Stimulated activated naive B cell treated with anti-CD40 and anti-IgM and Interleukin-4, amounts not matched to agents 10 μg/mL and 1 μg/mL and 100 μg/mL, for 72 hours (primary cell): ENCODE measurements around the gene AK3.
"Not testable (repeated sequence)": the region's sequence is repeated elsewhere in the genome, so short reads cannot be mapped to it uniquely, and the experiment has no call there.

ENCODE experiments used
- ATAC-seq, 2 donors: fragments of 150-1000 bp; cut with Tn5 transposase; replicated peaks; 2 replicates each; pipeline ENCODE4 v1.10.0; 2021; ENCODE audit warnings: moderate library complexity in 1 of 2
- DNase-seq: peaks from one replicate; pipeline ENCODE4 v3.0.0; 2021
- H3K27ac Mint-ChIP-seq: one replicate; pipeline ENCODE4 v1.8.0; 2022; ENCODE audit warnings: mild to moderate bottlenecking, mixed read lengths
- H3K27me3 Mint-ChIP-seq, 2 donors: one replicate each; pipeline ENCODE4 v1.8.0; 2022; ENCODE audit warnings: mixed read lengths in 2 of 2
- H3K36me3 Mint-ChIP-seq, 2 donors: one replicate each; pipeline ENCODE4 v1.8.0; 2022; ENCODE audit warnings: mixed read lengths in 2 of 2, mild to moderate bottlenecking in 1 of 2
- H3K4me1 Mint-ChIP-seq, 2 donors: one replicate each; pipeline ENCODE4 v1.8.0; 2022; ENCODE audit warnings: mixed read lengths in 2 of 2, mild to moderate bottlenecking in 1 of 2
- H3K4me3 Mint-ChIP-seq, 2 donors: one replicate each; pipeline ENCODE4 v1.8.0; 2022; ENCODE audit warnings: mild to moderate bottlenecking in 2 of 2, mixed read lengths in 2 of 2, moderate library complexity in 1 of 2
- H3K9me3 Mint-ChIP-seq, 2 donors: one replicate each; pipeline ENCODE4 v1.8.0; 2022; ENCODE audit warnings: mixed read lengths in 2 of 2, mild to moderate bottlenecking in 1 of 2

AK3 gene

DNA sequence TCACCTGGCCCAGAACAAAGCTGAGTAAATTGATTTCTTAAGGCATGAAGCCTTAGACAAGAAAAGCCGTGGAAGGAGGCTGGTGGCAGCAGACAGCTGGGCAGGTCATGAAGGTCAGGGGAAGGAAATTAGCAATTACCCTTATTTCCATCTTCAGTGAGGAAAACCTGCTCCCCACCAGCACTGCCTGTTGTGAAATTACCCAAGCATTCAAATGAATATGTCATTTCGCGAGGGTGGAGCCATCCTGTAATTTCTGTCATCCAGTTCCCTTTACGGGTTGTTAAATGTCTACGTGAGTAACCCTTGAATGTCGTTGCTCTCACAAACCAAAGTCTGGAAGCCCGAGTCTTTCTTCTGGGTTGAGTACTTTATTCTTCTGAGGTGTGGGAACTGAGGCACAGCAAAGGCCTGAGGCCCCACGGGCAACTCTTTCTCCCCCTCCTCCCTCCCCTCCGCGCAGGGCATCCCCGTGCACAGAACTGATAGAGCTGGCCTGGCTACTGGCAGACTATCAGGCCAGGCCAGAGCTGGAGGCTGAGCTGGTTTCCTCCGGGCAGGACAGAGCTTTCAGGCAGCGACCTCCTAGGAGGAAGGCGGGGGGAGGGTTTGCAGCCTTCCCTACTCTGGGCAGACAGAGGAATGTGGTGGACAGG is 22.0 kb upstream of the AK3 start:
- Mint-ChIP-seq H3K27ac (peak overlapping the region; percentile 92), H3K4me3 (peak overlapping the region; percentile 79 to 83)
- ATAC-seq = peak; percentile 53 to 54

DNA sequence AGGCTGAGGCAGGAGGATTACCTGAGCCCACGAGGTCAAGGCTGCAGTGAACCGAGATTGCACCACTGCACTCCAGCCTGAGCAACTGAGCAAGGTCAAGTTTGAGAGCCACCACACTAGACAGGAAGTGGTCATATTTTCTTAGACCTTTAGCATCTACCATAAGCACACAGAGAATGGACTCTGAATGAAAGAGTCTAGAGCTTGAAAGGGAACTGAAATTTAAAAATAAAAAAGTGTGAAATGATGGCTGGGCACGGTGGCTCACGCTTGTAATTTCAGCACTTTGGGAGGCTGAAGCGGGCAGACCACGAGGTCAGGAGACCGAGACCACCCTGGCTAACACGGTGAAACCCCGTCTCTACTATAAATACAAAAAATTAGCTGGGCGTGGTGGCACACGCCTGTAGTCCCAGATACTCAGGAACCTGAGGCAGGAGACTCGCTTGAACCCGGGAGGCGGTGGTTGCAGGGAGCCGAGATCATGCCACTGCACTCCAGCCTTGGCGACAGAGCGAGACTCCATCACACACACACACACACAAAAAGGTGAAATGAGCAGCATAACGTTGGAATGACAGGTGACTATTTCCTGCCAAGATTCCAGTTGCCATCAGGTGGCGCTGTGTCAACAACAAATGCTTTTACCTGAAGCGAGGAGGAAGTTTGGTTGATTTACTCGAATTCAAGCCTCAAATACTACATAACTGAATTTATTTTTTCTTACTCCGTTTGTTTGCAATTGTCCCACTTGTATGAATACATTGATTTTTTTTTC is 21.3 kb upstream of the AK3 start:
- no peaks in the 10 kb centered on the region for H3K9me3 Mint-ChIP-seq
- H3K36me3 Mint-ChIP-seq = no peaks in the 10 kb centered on the region
- peak overlapping the region; percentile 79 to 83 for H3K4me3 Mint-ChIP-seq
- ATAC-seq (peak; percentile 80 to 83), DNase-seq (peak; percentile 66)
- H3K27ac Mint-ChIP-seq = peak overlapping the region; percentile 92
- H3K4me1 Mint-ChIP-seq = peaks cover 23 to 37% of the 10 kb centered on the region in 2 donors
- no peaks in the 10 kb centered on the region for H3K27me3 Mint-ChIP-seq

More for the DNA sequence above, 22.0 kb upstream of the AK3 start:
- DNase-seq = peak; percentile 4
- Mint-ChIP-seq H3K27me3 (no peaks in the 10 kb centered on the region), H3K36me3 (no peaks in the 10 kb centered on the region), H3K9me3 (no peaks in the 10 kb centered on the region), H3K4me1 (peaks cover 23 to 37% of the 10 kb centered on the region in 2 donors)

- DNase-seq (no peak), ATAC-seq (no peak)
- Mint-ChIP-seq H3K4me1 (peaks cover 26 to 37% of the 10 kb centered on the region in 2 donors), H3K9me3 (no peaks in the 10 kb centered on the region), H3K27me3 (no peaks in the 10 kb centered on the region), H3K4me3 (no peak overlapping the region), H3K36me3 (no peaks in the 10 kb centered on the region), H3K27ac (no peak overlapping the region)
Measured at GRCh38 chr9:4760122-4760521, 19.1 kb upstream of the AK3 start.

- Mint-ChIP-seq H3K4me1 (peaks cover 10% of the 10 kb centered on the region in 2 donors), H3K9me3 (no peaks in the 10 kb centered on the region), H3K36me3 (no peaks in the 10 kb centered on the region), H3K27ac (no peak overlapping the region), H3K4me3 (no peak overlapping the region), H3K27me3 (no peaks in the 10 kb centered on the region)
- DNase-seq (no peak), ATAC-seq (no peak)
Measured at GRCh38 chr9:4756420-4756819, 15.4 kb upstream of the AK3 start.

DNA sequence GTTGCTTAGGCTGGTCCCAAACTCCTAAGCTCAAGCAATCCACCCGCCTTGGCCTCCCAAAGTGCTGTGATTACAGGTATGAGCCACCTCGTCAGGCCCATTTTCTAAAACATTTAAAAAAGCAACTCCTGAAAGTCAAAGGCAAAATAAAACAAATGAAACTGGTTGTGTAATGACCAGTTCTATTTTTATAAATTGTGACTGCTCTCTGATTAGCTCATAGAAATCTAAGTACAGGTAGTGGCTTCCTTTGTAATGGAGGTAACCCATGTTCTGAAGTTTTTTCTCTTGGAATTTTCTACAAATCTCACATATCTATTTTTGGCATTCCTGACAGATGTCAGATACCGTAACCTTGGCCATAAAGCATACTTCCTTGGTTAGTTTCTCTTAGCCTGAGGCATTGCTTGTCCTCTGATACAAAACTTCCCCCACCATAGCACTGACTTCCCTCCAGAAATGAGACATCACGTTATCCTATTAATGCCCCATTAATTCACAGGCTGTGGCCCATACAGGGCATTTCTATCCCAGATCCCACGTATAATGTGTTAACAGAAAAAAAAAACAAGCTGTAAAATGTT is 14.1 kb upstream of the AK3 start:
- H3K9me3 Mint-ChIP-seq = no peaks in the 10 kb centered on the region
- no peaks in the 10 kb centered on the region for H3K27me3 Mint-ChIP-seq
- ATAC-seq = no peak
- peak overlapping the region; percentile 56 for H3K27ac Mint-ChIP-seq
- H3K4me1 Mint-ChIP-seq = peaks cover 8% of the 10 kb centered on the region in 2 donors
- DNase-seq = no peak
- no peaks in the 10 kb centered on the region for H3K36me3 Mint-ChIP-seq
- no peak overlapping the region for H3K4me3 Mint-ChIP-seq

DNA sequence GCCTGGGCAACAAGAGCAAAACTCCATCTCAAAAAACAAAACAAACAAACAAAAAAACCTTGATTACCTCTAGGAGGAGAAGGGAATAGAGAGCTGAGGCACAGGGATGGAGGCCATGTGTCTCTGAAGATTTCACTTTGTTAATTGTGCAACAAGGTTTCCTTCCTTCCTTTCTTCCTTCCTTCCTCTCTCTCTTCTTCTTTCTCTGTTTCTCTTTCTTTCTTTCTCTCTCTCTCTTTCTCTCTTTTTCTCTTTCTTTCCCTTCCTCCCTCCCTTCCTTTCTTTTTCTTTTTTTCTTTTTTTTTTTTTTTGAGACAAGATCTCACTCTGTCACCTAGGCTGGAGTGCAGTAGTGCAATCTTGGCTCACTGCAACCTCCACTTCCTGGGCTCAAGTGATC is 13.5 kb upstream of the AK3 start:
- H3K36me3 Mint-ChIP-seq, H3K27ac Mint-ChIP-seq, ATAC-seq, DNase-seq, H3K4me1 Mint-ChIP-seq, H3K4me3 Mint-ChIP-seq, H3K27me3 Mint-ChIP-seq, H3K9me3 Mint-ChIP-seq: not testable (repeated sequence)

GRCh38 chr9:4750023-4750673 is 9.1 kb upstream of the AK3 start:
- H3K4me1 Mint-ChIP-seq = peaks cover 0 to 4% of the 10 kb centered on the region in 2 donors
- no peaks in the 10 kb centered on the region for H3K36me3 Mint-ChIP-seq
- peak; percentile 52 to 57 for ATAC-seq
- H3K9me3 Mint-ChIP-seq = no peaks in the 10 kb centered on the region
- H3K4me3 Mint-ChIP-seq = no peak overlapping the region
- no peak for DNase-seq
- no peaks in the 10 kb centered on the region for H3K27me3 Mint-ChIP-seq
- no peak overlapping the region for H3K27ac Mint-ChIP-seq

DNA sequence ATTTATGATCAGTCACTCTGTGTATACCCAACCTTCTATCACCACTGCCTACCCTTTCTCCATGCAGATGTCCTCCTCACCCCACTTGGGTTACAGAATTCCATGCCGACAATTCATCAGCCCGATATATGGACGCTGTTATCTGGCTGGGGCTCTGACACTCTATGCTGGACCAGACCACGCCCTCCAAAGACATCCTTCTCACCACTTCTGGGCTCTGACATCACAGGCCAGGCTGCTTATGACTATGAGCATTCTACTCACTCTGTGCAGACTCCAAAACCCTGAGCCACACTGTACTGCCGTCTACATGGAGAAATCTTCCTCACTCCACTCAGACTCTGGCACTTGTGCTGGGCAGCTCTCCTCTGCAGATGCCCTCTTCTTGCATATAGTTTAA is 7.6 kb upstream of the AK3 start:
- H3K27ac Mint-ChIP-seq = no peak overlapping the region
- no peaks in the 10 kb centered on the region for H3K9me3 Mint-ChIP-seq
- peaks cover 0 to 2% of the 10 kb centered on the region in 2 donors for H3K4me1 Mint-ChIP-seq
- H3K27me3 Mint-ChIP-seq = no peaks in the 10 kb centered on the region
- ATAC-seq = no peak
- no peak for DNase-seq
- no peak overlapping the region for H3K4me3 Mint-ChIP-seq
- no peaks in the 10 kb centered on the region for H3K36me3 Mint-ChIP-seq

GRCh38 chr9:4746278-4747030 is 5.5 kb upstream of the AK3 start:
- Mint-ChIP-seq H3K4me3 (no peak overlapping the region), H3K36me3 (no peaks in the 10 kb centered on the region), H3K9me3 (no peaks in the 10 kb centered on the region), H3K27me3 (no peaks in the 10 kb centered on the region), H3K27ac (no peak overlapping the region), H3K4me1 (peaks cover 5 to 8% of the 10 kb centered on the region in 2 donors)
- ATAC-seq (no peak), DNase-seq (no peak)

- ATAC-seq = no peak
- Mint-ChIP-seq H3K9me3 (no peaks in the 10 kb centered on the region), H3K27ac (no peak overlapping the region)
Measured at GRCh38 chr9:4743131-4743875, 2.3 kb upstream of the AK3 start.

DNA sequence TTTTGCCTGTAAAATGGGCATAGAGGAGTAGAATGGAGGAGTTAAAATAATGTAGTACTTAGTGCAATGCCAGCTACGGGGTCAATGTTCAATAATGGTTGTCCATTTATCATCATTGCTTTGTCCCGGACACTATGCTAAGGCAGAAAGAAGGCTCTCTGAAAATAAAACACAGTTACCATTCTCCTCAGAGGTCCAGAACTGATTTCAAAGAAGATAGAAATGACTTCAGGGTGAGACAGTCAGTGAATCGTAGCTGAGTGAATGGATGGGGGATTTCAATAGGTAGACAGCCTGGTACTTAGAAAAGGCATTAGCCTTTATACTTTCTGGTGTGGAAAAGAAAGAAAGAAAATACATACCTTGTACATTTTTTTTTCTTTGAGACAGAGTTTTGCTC is 1.2 kb upstream of the AK3 start:
- H3K36me3 Mint-ChIP-seq = no peaks in the 10 kb centered on the region
- peak overlapping the region in 1 of 2 donors; percentile 89 for H3K4me3 Mint-ChIP-seq
- DNase-seq (no peak), ATAC-seq (no peak)
- H3K4me1 Mint-ChIP-seq = peaks cover 5 to 23% of the 10 kb centered on the region in 2 donors
- no peak overlapping the region for H3K27ac Mint-ChIP-seq
- no peaks in the 10 kb centered on the region for H3K9me3 Mint-ChIP-seq
- H3K27me3 Mint-ChIP-seq = no peaks in the 10 kb centered on the region

More at GRCh38 chr9:4743131-4743875, 2.3 kb upstream of the AK3 start:
- no peak overlapping the region for H3K4me3 Mint-ChIP-seq
- H3K4me1 Mint-ChIP-seq = peaks cover 5 to 23% of the 10 kb centered on the region in 2 donors
- H3K36me3 Mint-ChIP-seq = no peaks in the 10 kb centered on the region
- no peaks in the 10 kb centered on the region for H3K27me3 Mint-ChIP-seq
- DNase-seq = no peak

DNA sequence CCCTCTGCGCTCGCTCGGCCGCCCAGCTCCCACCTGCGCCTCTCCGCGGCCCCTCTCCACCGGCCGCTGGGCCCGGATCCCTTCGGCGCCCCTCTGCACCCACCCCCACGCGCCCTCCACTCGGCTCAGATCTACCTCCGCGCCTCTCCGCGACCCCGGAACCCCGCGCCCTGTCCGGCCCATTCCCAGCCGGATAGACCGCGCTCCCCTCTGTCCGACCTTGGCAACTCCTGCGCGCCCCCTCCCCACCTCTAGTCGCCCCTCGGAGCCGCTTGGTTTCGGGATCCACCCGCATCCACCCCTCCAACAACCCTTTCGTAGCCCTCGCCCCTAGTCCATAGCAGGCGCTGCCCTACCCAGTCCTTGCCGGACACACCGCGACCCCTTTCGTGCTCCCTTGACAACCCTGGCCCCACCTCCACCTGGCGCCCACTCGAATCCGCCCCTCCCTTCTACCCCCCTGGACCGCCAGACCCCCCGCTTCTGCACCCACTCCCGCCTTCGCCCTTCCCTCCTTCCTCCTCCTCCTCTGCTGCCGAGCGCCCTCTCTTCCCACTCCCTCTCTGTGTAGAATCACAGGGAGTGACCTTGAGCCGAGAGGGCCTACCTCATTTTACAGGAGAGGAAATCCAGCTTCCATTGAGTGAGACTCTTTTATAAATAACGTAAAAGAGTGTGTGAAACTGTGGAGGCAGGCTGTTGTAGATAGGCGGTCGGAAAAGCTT is 525 bp upstream of the AK3 start:
- ATAC-seq (peak; percentile 1 to 7), DNase-seq (no peak)
- Mint-ChIP-seq H3K27ac (peak overlapping the region; percentile 57), H3K27me3 (no peaks in the 10 kb centered on the region), H3K36me3 (no peaks in the 10 kb centered on the region), H3K9me3 (no peaks in the 10 kb centered on the region), H3K4me3 (peak overlapping the region; percentile 85 to 89), H3K4me1 (peaks cover 5 to 23% of the 10 kb centered on the region in 2 donors)

DNA sequence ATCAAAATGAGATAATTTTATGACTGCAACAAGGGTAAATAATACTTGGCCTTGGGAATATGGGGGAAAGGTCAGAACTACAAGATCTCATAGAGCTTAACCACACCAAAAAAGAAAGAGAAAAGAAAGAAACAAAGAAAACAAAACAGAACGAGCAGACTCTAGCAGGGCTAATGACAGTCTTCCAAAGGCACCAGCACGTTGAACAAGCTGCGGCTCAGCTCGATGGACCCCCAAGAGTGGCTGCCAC is 689 bp downstream of the AK3 start:
- H3K36me3 Mint-ChIP-seq = no peaks in the 10 kb centered on the region
- H3K27me3 Mint-ChIP-seq = no peaks in the 10 kb centered on the region
- no peaks in the 10 kb centered on the region for H3K9me3 Mint-ChIP-seq
- peaks cover 7 to 23% of the 10 kb centered on the region in 2 donors for H3K4me1 Mint-ChIP-seq
- peak overlapping the region; percentile 78 for H3K27ac Mint-ChIP-seq
- no peak for DNase-seq
- no peak for ATAC-seq
- peak overlapping the region; percentile 85 to 89 for H3K4me3 Mint-ChIP-seq
